H1 (cell line): ENCODE results near the gene PLSCR3. TPM values are rescaled to one million over a fixed set of nuclear protein-coding genes. Genes with fewer than 3 reads are reported as not detected.

Experiments
- ASH2L ChIP-seq: fragments of 200-600, 300-600 bp; sonication (generic); IDR thresholded peaks from one replicate; pipeline ENCODE4 v1.7.1; 2017; ENCODE audit warnings: low read length
- FOSL1 ChIP-seq: IDR thresholded peaks from 2 replicates; pipeline ENCODE4 v1.6.1; 2011; ENCODE audit warnings: mild to moderate bottlenecking, low read depth, low read length, moderate library complexity; ENCODE audit not compliant: insufficient read depth
- KDM1A ChIP-seq: fragments of 200-600, 300-600 bp; sonication (generic); IDR thresholded peaks from 2 replicates; pipeline ENCODE4 v1.7.1; 2016; ENCODE audit warnings: mild to moderate bottlenecking, low read length, borderline replicate concordance
- RNF2 ChIP-seq: fragments of 200-900, 300-1000 bp; sonication (generic); IDR thresholded peaks from 2 replicates; pipeline ENCODE4 v1.7.1; 2016; ENCODE audit warnings: borderline replicate concordance, low read depth, mild to moderate bottlenecking, antibody characterized with exemption, low read length; ENCODE audit not compliant: poor library complexity, severe bottlenecking; ENCODE audit errors: missing control alignments
- polyA plus RNA-seq, 7 experiments: library from polyadenylated mRNA; depleted of rRNA in 3 of 7; stranded (reverse) in 5 of 7; unstranded in 2 of 7; fragments of >200 nt in 5 of 7; fragments of 200-250 nt in 2 of 7; gene quantifications; 1 replicate in 5 of 7; 2 replicates in 1 of 7; 4 replicates in 1 of 7; pipeline versions ENCODE4 v1.2.1 to v1.2.3, GENCODE V29; 2011 to 2013; ENCODE audit warnings: missing spikeins in 2 of 7, mixed read lengths in 2 of 7
- total RNA-seq: library from RNA; stranded (reverse); fragmentation: NEBNext Ultra II Directional; extraction: Animal tissue kit (Norgen Biotek cat#: 25700); gene quantifications from 2 replicates; pipeline ENCODE4 v1.2.1, GENCODE V29; 2021
- TF ChIP-seq, protein P1 (sequence below): fragments of 300-600 bp; sonication (generic); IDR thresholded peaks from 2 replicates; pipeline ENCODE4 v1.7.1; 2012; ENCODE audit warnings: low read length, moderate library complexity, mild to moderate bottlenecking, inconsistent platforms; ENCODE audit not compliant: insufficient replicate concordance
- TF ChIP-seq, protein P2 (sequence below), 3 experiments: IDR thresholded peaks; 1 replicate in 2 of 3; 2 replicates in 1 of 3; pipeline versions ENCODE4 v1.5.1 to v1.6.1; 2011; ENCODE audit warnings: low read length in 3 of 3, mild to moderate bottlenecking in 3 of 3, inconsistent platforms in 2 of 3, low read depth in 1 of 3, moderate library complexity in 1 of 3; ENCODE audit not compliant: insufficient read depth in 1 of 3; ENCODE audit errors: control extremely low read depth in 1 of 3

Gene PLSCR3
- total and polyA plus RNA-seq, 2 of the 8 experiments (the other 6 are each of a cell fraction or from before 2014, with no cell fraction given) = 36.1 to 38.7 TPM

DNA sequence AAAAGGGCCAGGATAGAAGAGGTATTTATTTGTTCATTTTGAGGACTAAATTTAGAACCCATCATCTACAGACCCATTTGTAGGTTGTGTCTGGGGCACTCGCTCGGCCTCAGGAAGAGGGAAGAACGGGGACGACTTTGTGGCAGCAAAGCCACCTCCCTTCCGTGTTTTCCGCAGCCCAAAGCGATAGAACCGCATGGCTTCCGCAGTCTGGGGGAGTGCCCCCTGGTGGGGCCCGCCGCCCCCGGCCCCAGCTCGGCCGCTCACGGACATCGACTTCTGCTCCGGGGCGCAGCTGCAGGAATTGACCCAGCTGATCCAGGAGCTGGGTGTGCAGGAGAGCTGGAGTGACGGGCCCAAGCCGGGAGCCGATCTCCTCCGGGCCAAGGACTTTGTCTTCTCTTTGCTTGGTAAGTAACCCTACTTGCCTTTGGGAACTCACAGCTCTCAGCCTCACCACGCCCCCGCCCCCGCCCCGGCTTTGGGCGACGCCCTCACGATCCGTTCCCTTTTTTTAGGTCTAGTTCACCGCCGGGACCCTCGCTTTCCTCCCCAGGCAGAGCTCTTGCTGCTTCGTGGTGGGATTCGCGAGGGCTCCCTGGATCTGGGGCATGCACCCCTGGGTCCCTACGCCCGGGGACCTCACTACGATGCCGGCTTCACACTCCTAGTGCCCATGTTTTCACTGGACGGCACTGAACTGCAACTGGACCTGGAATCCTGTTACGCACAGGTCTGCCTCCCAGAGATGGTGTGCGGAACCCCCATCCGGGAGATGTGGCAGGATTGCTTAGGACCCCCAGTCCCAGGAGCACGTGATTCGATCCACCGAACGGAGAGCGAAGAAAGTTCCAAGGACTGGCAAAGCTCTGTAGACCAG, 41.6 kb upstream of the PLSCR3 start (continued):
- TF ChIP-seq, protein P1, sequence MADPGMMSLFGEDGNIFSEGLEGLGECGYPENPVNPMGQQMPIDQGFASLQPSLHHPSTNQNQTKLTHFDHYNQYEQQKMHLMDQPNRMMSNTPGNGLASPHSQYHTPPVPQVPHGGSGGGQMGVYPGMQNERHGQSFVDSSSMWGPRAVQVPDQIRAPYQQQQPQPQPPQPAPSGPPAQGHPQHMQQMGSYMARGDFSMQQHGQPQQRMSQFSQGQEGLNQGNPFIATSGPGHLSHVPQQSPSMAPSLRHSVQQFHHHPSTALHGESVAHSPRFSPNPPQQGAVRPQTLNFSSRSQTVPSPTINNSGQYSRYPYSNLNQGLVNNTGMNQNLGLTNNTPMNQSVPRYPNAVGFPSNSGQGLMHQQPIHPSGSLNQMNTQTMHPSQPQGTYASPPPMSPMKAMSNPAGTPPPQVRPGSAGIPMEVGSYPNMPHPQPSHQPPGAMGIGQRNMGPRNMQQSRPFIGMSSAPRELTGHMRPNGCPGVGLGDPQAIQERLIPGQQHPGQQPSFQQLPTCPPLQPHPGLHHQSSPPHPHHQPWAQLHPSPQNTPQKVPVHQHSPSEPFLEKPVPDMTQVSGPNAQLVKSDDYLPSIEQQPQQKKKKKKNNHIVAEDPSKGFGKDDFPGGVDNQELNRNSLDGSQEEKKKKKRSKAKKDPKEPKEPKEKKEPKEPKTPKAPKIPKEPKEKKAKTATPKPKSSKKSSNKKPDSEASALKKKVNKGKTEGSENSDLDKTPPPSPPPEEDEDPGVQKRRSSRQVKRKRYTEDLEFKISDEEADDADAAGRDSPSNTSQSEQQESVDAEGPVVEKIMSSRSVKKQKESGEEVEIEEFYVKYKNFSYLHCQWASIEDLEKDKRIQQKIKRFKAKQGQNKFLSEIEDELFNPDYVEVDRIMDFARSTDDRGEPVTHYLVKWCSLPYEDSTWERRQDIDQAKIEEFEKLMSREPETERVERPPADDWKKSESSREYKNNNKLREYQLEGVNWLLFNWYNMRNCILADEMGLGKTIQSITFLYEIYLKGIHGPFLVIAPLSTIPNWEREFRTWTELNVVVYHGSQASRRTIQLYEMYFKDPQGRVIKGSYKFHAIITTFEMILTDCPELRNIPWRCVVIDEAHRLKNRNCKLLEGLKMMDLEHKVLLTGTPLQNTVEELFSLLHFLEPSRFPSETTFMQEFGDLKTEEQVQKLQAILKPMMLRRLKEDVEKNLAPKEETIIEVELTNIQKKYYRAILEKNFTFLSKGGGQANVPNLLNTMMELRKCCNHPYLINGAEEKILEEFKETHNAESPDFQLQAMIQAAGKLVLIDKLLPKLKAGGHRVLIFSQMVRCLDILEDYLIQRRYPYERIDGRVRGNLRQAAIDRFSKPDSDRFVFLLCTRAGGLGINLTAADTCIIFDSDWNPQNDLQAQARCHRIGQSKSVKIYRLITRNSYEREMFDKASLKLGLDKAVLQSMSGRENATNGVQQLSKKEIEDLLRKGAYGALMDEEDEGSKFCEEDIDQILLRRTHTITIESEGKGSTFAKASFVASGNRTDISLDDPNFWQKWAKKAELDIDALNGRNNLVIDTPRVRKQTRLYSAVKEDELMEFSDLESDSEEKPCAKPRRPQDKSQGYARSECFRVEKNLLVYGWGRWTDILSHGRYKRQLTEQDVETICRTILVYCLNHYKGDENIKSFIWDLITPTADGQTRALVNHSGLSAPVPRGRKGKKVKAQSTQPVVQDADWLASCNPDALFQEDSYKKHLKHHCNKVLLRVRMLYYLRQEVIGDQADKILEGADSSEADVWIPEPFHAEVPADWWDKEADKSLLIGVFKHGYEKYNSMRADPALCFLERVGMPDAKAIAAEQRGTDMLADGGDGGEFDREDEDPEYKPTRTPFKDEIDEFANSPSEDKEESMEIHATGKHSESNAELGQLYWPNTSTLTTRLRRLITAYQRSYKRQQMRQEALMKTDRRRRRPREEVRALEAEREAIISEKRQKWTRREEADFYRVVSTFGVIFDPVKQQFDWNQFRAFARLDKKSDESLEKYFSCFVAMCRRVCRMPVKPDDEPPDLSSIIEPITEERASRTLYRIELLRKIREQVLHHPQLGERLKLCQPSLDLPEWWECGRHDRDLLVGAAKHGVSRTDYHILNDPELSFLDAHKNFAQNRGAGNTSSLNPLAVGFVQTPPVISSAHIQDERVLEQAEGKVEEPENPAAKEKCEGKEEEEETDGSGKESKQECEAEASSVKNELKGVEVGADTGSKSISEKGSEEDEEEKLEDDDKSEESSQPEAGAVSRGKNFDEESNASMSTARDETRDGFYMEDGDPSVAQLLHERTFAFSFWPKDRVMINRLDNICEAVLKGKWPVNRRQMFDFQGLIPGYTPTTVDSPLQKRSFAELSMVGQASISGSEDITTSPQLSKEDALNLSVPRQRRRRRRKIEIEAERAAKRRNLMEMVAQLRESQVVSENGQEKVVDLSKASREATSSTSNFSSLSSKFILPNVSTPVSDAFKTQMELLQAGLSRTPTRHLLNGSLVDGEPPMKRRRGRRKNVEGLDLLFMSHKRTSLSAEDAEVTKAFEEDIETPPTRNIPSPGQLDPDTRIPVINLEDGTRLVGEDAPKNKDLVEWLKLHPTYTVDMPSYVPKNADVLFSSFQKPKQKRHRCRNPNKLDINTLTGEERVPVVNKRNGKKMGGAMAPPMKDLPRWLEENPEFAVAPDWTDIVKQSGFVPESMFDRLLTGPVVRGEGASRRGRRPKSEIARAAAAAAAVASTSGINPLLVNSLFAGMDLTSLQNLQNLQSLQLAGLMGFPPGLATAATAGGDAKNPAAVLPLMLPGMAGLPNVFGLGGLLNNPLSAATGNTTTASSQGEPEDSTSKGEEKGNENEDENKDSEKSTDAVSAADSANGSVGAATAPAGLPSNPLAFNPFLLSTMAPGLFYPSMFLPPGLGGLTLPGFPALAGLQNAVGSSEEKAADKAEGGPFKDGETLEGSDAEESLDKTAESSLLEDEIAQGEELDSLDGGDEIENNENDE = no peak
- peak; percentile 62 for TF ChIP-seq ASH2L
- no peak for TF ChIP-seq RNF2
- TF ChIP-seq FOSL1 = no peak
- TF ChIP-seq, protein P2, sequence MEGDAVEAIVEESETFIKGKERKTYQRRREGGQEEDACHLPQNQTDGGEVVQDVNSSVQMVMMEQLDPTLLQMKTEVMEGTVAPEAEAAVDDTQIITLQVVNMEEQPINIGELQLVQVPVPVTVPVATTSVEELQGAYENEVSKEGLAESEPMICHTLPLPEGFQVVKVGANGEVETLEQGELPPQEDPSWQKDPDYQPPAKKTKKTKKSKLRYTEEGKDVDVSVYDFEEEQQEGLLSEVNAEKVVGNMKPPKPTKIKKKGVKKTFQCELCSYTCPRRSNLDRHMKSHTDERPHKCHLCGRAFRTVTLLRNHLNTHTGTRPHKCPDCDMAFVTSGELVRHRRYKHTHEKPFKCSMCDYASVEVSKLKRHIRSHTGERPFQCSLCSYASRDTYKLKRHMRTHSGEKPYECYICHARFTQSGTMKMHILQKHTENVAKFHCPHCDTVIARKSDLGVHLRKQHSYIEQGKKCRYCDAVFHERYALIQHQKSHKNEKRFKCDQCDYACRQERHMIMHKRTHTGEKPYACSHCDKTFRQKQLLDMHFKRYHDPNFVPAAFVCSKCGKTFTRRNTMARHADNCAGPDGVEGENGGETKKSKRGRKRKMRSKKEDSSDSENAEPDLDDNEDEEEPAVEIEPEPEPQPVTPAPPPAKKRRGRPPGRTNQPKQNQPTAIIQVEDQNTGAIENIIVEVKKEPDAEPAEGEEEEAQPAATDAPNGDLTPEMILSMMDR (IDR thresholded peaks at IDR 0.05; ENCODE audit: control extremely low read depth in 1 of 3, insufficient read depth in 1 of 3, low read depth in 1 of 3, low read length in 3 of 3) = peak; percentile 4 to 20 (median 13); a peak in 2 of 4 replicates
- no peak for TF ChIP-seq KDM1A
